HepG2 (cell line): Measurements from ENCODE around the gene TIAM2. TPM values are rescaled to one million over a fixed set of nuclear protein-coding genes. Genes with fewer than 3 reads are reported as not detected.
A peak's percentile ranks its signal among the peaks of the same experiment; 100 is the strongest.

Experiments used
- ATAC-seq: fragments of 200-7000 bp; cut with Tn5 transposase; 3 replicates; pipeline ENCODE4 v1.9.1; 2020; ENCODE audit warnings: mild to moderate bottlenecking, moderate library complexity
- BruUV-seq: library from RNA; stranded (reverse); fragments of 400-500 nt; replicated peaks from 2 replicates; lab custom pipeline; 2021; lab: Mats Ljungman, UMichigan
- CTCF ChIA-PET: fragments of 300-600 bp; formaldehyde crosslinking; extraction: SDS; loops from one replicate; lab custom pipeline; 2021; ENCODE audit warnings: low total read pairs, inconsistent platforms, low intra/inter-chr PET ratio; lab: Yijun Ruan, JAX
- POLR2A ChIA-PET: fragments of 350-600 bp; sonication (Branson Sonifier 250); formaldehyde crosslinking; loops from one replicate; lab custom pipeline; 2020; ENCODE audit warnings: antibody characterized with exemption, inconsistent platforms; lab: Yijun Ruan, JAX
- DNase-seq: peaks from one replicate; pipeline ENCODE4 v3.0.0-alpha.2; 2015; ENCODE audit warnings: low spot score
- FAIRE-seq: peaks from 3 replicates; lab custom pipeline; 2011; peaks lifted over from hg19 to GRCh38; lab: Jason Lieb, UNC
- H2AFZ ChIP-seq: one replicate; pipeline ENCODE4 v1.6.1; 2011; ENCODE audit warnings: low read length, inconsistent platforms
- H3K27ac ChIP-seq: fragments of 300-600 bp; 3 replicates; pipeline ENCODE4 v1.8.0; 2011; ENCODE audit warnings: mixed run types, mild to moderate bottlenecking, mixed read lengths, low read length, inconsistent platforms; ENCODE audit not compliant: insufficient read depth; ENCODE audit errors: extremely low read length
- H3K27me3 ChIP-seq, 2 experiments: fragments of 200-600 bp in 1 of 2; 2 replicates in 1 of 2; 3 replicates in 1 of 2; pipeline versions ENCODE4 v1.6.0 to v1.8.0; 2011; ENCODE audit warnings: low read length in 2 of 2, mild to moderate bottlenecking in 2 of 2, moderate library complexity in 2 of 2, inconsistent platforms in 1 of 2; ENCODE audit not compliant: insufficient read depth in 2 of 2, control insufficient read depth in 1 of 2
- H3K36me3 ChIP-seq, 2 experiments: fragments of 200-600 bp in 1 of 2; replicated peaks in 1 of 2; 2 replicates in 1 of 2; 3 replicates in 1 of 2; pipeline versions ENCODE4 v1.5.1 to v1.8.0; 2011; ENCODE audit warnings: low read length in 2 of 2, inconsistent platforms in 1 of 2; ENCODE audit not compliant: insufficient read depth in 2 of 2, control insufficient read depth in 1 of 2
- H3K4me1 ChIP-seq: 2 replicates; pipeline ENCODE4 v1.5.1; 2012; ENCODE audit warnings: low read length, inconsistent platforms; ENCODE audit not compliant: insufficient read depth
- H3K4me2 ChIP-seq: 2 replicates; pipeline ENCODE4 v1.6.0; 2011; ENCODE audit warnings: low read depth, low read length, inconsistent platforms
- H3K4me3 ChIP-seq, 3 experiments: fragments of 200-600 bp in 1 of 3; sonication (generic), shearing (Covaris generic) in 1 of 3; replicated peaks in 1 of 3; 2 replicates each; pipeline ENCODE4 v1.5.1; 2011 to 2016; ENCODE audit warnings: low read length in 3 of 3, inconsistent platforms in 2 of 3, low read depth in 2 of 3, mild to moderate bottlenecking in 2 of 3, control low read depth in 1 of 3, mixed read lengths in 1 of 3; ENCODE audit not compliant: insufficient read depth in 1 of 3
- H3K79me2 ChIP-seq: one replicate; pipeline ENCODE4 v1.6.1; 2011; ENCODE audit warnings: low read length, inconsistent platforms; ENCODE audit not compliant: insufficient read depth
- H3K9ac ChIP-seq: 2 replicates; pipeline ENCODE4 v1.6.0; 2011; ENCODE audit warnings: mild to moderate bottlenecking, low read depth, low read length, inconsistent platforms; ENCODE audit not compliant: insufficient read depth
- H3K9me3 ChIP-seq: 2 replicates; pipeline ENCODE4 v1.5.1; 2012; ENCODE audit warnings: mild to moderate bottlenecking, low read length
- H4K20me1 ChIP-seq: 2 replicates; pipeline ENCODE4 v1.6.0; 2011; ENCODE audit warnings: inconsistent platforms, mild to moderate bottlenecking, low read length, moderate library complexity; ENCODE audit not compliant: insufficient read depth
- ARID2 ChIP-seq: sonication (generic); formaldehyde crosslinking; IDR thresholded peaks from 2 replicates; pipeline ENCODE4 v1.8.1; 2022; ENCODE audit warnings: mild to moderate bottlenecking, missing genetic modification reagents, borderline replicate concordance
- FOXO4 ChIP-seq: sonication (generic); formaldehyde crosslinking; conservative IDR thresholded peaks from 2 replicates; pipeline ENCODE4 v1.8.1; 2023; ENCODE audit warnings: missing genetic modification reagents
- HOMEZ ChIP-seq: IDR thresholded peaks from 2 replicates; pipeline ENCODE4 v1.6.1; 2016; ENCODE audit warnings: low read depth
- REPIN1 ChIP-seq: sonication (generic); formaldehyde crosslinking; IDR thresholded peaks from 2 replicates; pipeline ENCODE4 v1.8.0; 2022; ENCODE audit warnings: missing genetic modification reagents, low read depth, mild to moderate bottlenecking, borderline replicate concordance
- SAP130 ChIP-seq: IDR thresholded peaks from 2 replicates; pipeline ENCODE4 v1.6.1; 2016; ENCODE audit warnings: low read depth
- SATB2 ChIP-seq: sonication (generic); formaldehyde crosslinking; IDR thresholded peaks from 2 replicates; pipeline ENCODE4 v1.5.0; 2020; ENCODE audit warnings: missing genetic modification reagents
- SIX4 ChIP-seq: sonication (generic); formaldehyde crosslinking; IDR thresholded peaks from 2 replicates; pipeline ENCODE4 v1.4.0; 2020; ENCODE audit warnings: missing genetic modification reagents
- STAG1 ChIP-seq: sonication (generic); formaldehyde crosslinking; IDR thresholded peaks from 2 replicates; pipeline ENCODE4 v1.4.0; 2020; ENCODE audit warnings: missing genetic modification reagents
- ZBTB14 ChIP-seq: sonication (generic); formaldehyde crosslinking; IDR thresholded peaks from 2 replicates; pipeline ENCODE4 v1.4.0; 2020; ENCODE audit warnings: missing genetic modification reagents
- ZNF609 ChIP-seq: sonication (generic); formaldehyde crosslinking; IDR thresholded peaks from 2 replicates; pipeline ENCODE4 v1.4.0; 2020; ENCODE audit warnings: mild to moderate bottlenecking, missing genetic modification reagents, borderline replicate concordance
- WGBS: methylation state at CpG from one replicate; pipeline ENCODE4 v1.1.6; 2017; ENCODE audit warnings: low lambda C conversion rate; 5-methylcytosine and 5-hydroxymethylcytosine counted together
- in situ Hi-C: cut with HindIII; loops from 2 replicates; pipeline ENCODE4 v1.10.0; 2017; ENCODE audit warnings: low pct_unique_long_range_greater_than_20kb; ENCODE audit not compliant: extremely low pct_ligation_motif_present
- intact Hi-C: fragments of 100-400 bp; cut with micrococcal nuclease; formaldehyde crosslinking; loops from one replicate; pipeline ENCODE4 v1.10.0; 2022; ENCODE audit not compliant: unreplicated experiment
- polyA plus RNA-seq, 8 experiments: library from polyadenylated mRNA; depleted of rRNA in 3 of 8; stranded (reverse) in 7 of 8; unstranded in 1 of 8; fragments of >200 nt; fragmentation: Illumina TruSeq in 4 of 8; extraction: Trizol in 4 of 8; gene quantifications; 2 replicates each; pipeline versions ENCODE4 v1.2.1 to v1.2.3, GENCODE V29; 2011 to 2016; ENCODE audit warnings: low read depth in 4 of 8, missing spikeins in 1 of 8, mixed read lengths in 1 of 8; ENCODE audit not compliant: insufficient read depth in 1 of 8
- total RNA-seq, 5 experiments: library from RNA; depleted of rRNA; stranded (reverse); fragments of >200 nt; fragmentation: Illumina TruSeq; extraction: Trizol; gene quantifications; 2 replicates each; pipeline ENCODE4 v1.2.3, GENCODE V29; 2016; ENCODE audit warnings: low read depth in 1 of 5

TIAM2 gene
- total and polyA plus RNA-seq, 2 of the 13 experiments (the other 11 are each of a cell fraction or from before 2014, with no cell fraction given): 4.1 to 4.5 TPM

GRCh38 chr6:155174576-155175211, 179.6 kb downstream of the TIAM2 start:
- Histone ChIP-seq H3K79me2 (no peaks in the 10 kb centered on the region), H3K4me3 (no peak overlapping the region), H2AFZ (no peak overlapping the region), H3K4me1 (peaks cover 7% of the 10 kb centered on the region; the same call in 1 of the 2 replicates), H3K9ac (no peak overlapping the region), H3K9me3 (no peaks in the 10 kb centered on the region), H3K36me3 (no peaks in the 10 kb centered on the region), H3K4me2 (no peak overlapping the region), H3K27ac (no peak overlapping the region), H4K20me1 (no peaks in the 10 kb centered on the region), H3K27me3 (no peaks in the 10 kb centered on the region)
- ChIA-PET POLR2A (no interaction called here), CTCF (interaction anchor here (1.2 to 2.9 kb wide), 4 partner anchors 243 to 499 kb away, joined by 3 to 35 read pairs (median 10); no protein-coding TSS in a partner anchor)
- intact Hi-C loops: loop anchor here (1.0 to 2.0 kb wide), 4 partner anchors 22 to 499 kb away; no protein-coding TSS in a partner anchor
- peak; percentile 82 for DNase-seq
- in situ Hi-C loops: loop anchor here (5.0 to 10.0 kb wide), 6 partner anchors 73 to 590 kb away; no protein-coding TSS in a partner anchor
- peak; percentile 49 for FAIRE-seq
- BruUV-seq: no TSS peak
- 38% methylated on average over 12 of the region's 12 CpGs for WGBS
- ATAC-seq: peak; percentile 96
- 0 out of 2 replicates have a peak, but pooled peaks have one; percentile 18 for TF ChIP-seq SAP130 (CRISPR knock-in tag)
- TF ChIP-seq STAG1: peak; percentile 91
- no peak for TF ChIP-seq SIX4
- TF ChIP-seq SATB2: no peak
- no peak for TF ChIP-seq FOXO4 (CRISPR knock-in tag)
- no peak for TF ChIP-seq ZNF609 (CRISPR knock-in tag)
- TF ChIP-seq ZBTB14 (CRISPR knock-in tag): no peak
- TF ChIP-seq ARID2 (CRISPR knock-in tag): peak; percentile 26; the same call in 1 of the 2 replicates
- TF ChIP-seq HOMEZ: 0 out of 2 replicates have a peak, but pooled peaks have one; percentile 27
- peak; percentile 82 for TF ChIP-seq REPIN1 (CRISPR knock-in tag)
